Stimulated activated CD4-positive, alpha-beta T cell treated with anti-CD3 and anti-CD28 coated beads, Interleukin-12 subunit alpha, Interleukin-12 subunit beta, amount 100 ng/mL, for 48 hours (primary cell): ENCODE measurements around the gene A3GALT2.

Source experiments
- DNase-seq, 3 donors: peaks; one replicate each; pipeline ENCODE4 v3.0.0-alpha.2; 2020; ENCODE audit warnings: low read depth in 2 of 3, low spot score in 1 of 3

The A3GALT2 gene

GRCh38 chr1:33273406-33273805 is 47.5 kb downstream of the A3GALT2 start:
- DNase-seq = no peak

GRCh38 chr1:33272930-33273329 is 48.0 kb downstream of the A3GALT2 start:
- DNase-seq = no peak

GRCh38 chr1:33272509-33272908 is 48.4 kb downstream of the A3GALT2 start:
- DNase-seq = no peak

- DNase-seq = no peak
These were observed 49.0 kb downstream of the A3GALT2 start for GRCh38 chr1:33271666-33272505.

GRCh38 chr1:33270808-33271465 is 50.0 kb downstream of the A3GALT2 start:
- no peak for DNase-seq

- DNase-seq = no peak
These were observed 50.5 kb downstream of the A3GALT2 start for GRCh38 chr1:33270379-33270778.

GRCh38 chr1:33269621-33270020 is 51.3 kb downstream of the A3GALT2 start:
- DNase-seq = no peak

- DNase-seq = no peak
These were observed 51.8 kb downstream of the A3GALT2 start for GRCh38 chr1:33268927-33269610.

GRCh38 chr1:33268457-33268856 is 52.4 kb downstream of the A3GALT2 start:
- DNase-seq = no peak

GRCh38 chr1:33267468-33268205 is 53.3 kb downstream of the A3GALT2 start:
- no peak for DNase-seq

- DNase-seq = no peak
These were observed 54.1 kb downstream of the A3GALT2 start for GRCh38 chr1:33266766-33267165.

- DNase-seq = no peak
These were observed 54.9 kb downstream of the A3GALT2 start for GRCh38 chr1:33265780-33266605.

- DNase-seq = no peak
These were observed 56.9 kb downstream of the A3GALT2 start for GRCh38 chr1:33263890-33264504.

- DNase-seq = no peak
These were observed 59.6 kb downstream of the A3GALT2 start for GRCh38 chr1:33261344-33261743.

- no peak for DNase-seq
These were observed 60.5 kb downstream of the A3GALT2 start for GRCh38 chr1:33260439-33260838.

GRCh38 chr1:33259879-33260278 is 61.0 kb downstream of the A3GALT2 start:
- DNase-seq = no peak

- no peak for DNase-seq
These were observed 62.1 kb downstream of the A3GALT2 start for GRCh38 chr1:33258788-33259274.

GRCh38 chr1:33257772-33258712 is 62.9 kb downstream of the A3GALT2 start:
- DNase-seq = no peak
